ENCODE measurements around the gene RCHY1.
"Not testable (repeated sequence)": the region's sequence is repeated elsewhere in the genome, so short reads cannot be mapped to it uniquely, and the experiment has no call there.

The RCHY1 gene

GRCh38 chr4:75531536-75532143 is 17.4 kb upstream of the RCHY1 start:
- H3K9me3 Mint-ChIP-seq: peaks cover 29% of the 10 kb centered on the region
- ATAC-seq, H3K4me3 Mint-ChIP-seq, DNase-seq, H3K27me3 Mint-ChIP-seq, H3K27ac Mint-ChIP-seq, H3K4me1 Mint-ChIP-seq: not testable (repeated sequence)
- H3K36me3 Mint-ChIP-seq (ENCODE audit: low read depth): peaks cover 71% of the 10 kb centered on the region

- Mint-ChIP-seq H3K9me3 (peaks cover 29% of the 10 kb centered on the region), H3K4me1 (peaks cover 2% of the 10 kb centered on the region), H3K36me3 (ENCODE audit: low read depth) (peaks cover 73% of the 10 kb centered on the region), H3K27ac (no peak overlapping the region), H3K27me3 (no peaks in the 10 kb centered on the region), H3K4me3 (no peak overlapping the region)
- ATAC-seq (no peak), DNase-seq (no peak)
Measured at GRCh38 chr4:75530556-75531322, 16.5 kb upstream of the RCHY1 start.

GRCh38 chr4:75527482-75527881 is 13.3 kb upstream of the RCHY1 start:
- H3K36me3 Mint-ChIP-seq (ENCODE audit: low read depth): peaks cover 71% of the 10 kb centered on the region
- peaks cover 21% of the 10 kb centered on the region for H3K9me3 Mint-ChIP-seq
- H3K27ac Mint-ChIP-seq: no peak overlapping the region

GRCh38 chr4:75525910-75526309 is 11.7 kb upstream of the RCHY1 start:
- DNase-seq (no peak), ATAC-seq (no peak)
- Mint-ChIP-seq H3K9me3 (peaks cover 8% of the 10 kb centered on the region), H3K27ac (no peak overlapping the region), H3K36me3 (ENCODE audit: low read depth) (peaks cover 64% of the 10 kb centered on the region), H3K4me3 (no peak overlapping the region), H3K4me1 (peaks cover 7% of the 10 kb centered on the region), H3K27me3 (no peaks in the 10 kb centered on the region)

More at GRCh38 chr4:75527482-75527881, 13.3 kb upstream of the RCHY1 start:
- DNase-seq: no peak
- H3K4me1 Mint-ChIP-seq: peaks cover 7% of the 10 kb centered on the region
- no peaks in the 10 kb centered on the region for H3K27me3 Mint-ChIP-seq
- no peak overlapping the region for H3K4me3 Mint-ChIP-seq
- no peak for ATAC-seq

DNA sequence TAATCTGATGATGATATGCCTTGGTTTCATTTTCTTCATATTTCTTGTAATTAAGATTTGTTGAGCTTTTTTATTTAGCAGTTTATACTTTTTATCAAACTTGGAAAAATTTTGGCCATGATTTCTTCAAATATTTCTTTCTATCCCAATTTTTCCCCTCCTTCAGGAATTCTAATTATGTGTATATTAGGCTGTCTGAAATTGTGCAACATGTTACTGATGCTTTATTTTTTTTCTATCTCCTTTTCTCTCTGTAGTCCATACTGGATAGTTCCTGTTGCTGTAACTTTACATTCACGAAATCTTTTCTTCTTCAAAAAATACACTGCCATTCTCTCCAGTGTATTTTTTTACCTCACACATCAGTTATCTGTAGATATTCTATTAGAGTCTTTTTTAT is 10.9 kb upstream of the RCHY1 start:
- peaks cover 63% of the 10 kb centered on the region for H3K36me3 Mint-ChIP-seq (ENCODE audit: low read depth)
- H3K9me3 Mint-ChIP-seq: peaks cover 1% of the 10 kb centered on the region
- no peak overlapping the region for H3K27ac Mint-ChIP-seq
- no peak for DNase-seq
- peaks cover 11% of the 10 kb centered on the region for H3K4me1 Mint-ChIP-seq
- H3K27me3 Mint-ChIP-seq: no peaks in the 10 kb centered on the region
- no peak overlapping the region for H3K4me3 Mint-ChIP-seq
- ATAC-seq: no peak

- not testable (repeated sequence) for H3K4me3 Mint-ChIP-seq, H3K27ac Mint-ChIP-seq, DNase-seq, H3K9me3 Mint-ChIP-seq, ATAC-seq, H3K27me3 Mint-ChIP-seq
- H3K4me1 Mint-ChIP-seq: peaks cover 33% of the 10 kb centered on the region
- peaks cover 51% of the 10 kb centered on the region for H3K36me3 Mint-ChIP-seq (ENCODE audit: low read depth)
Measured at GRCh38 chr4:75519452-75519851, 5.2 kb upstream of the RCHY1 start.

DNA sequence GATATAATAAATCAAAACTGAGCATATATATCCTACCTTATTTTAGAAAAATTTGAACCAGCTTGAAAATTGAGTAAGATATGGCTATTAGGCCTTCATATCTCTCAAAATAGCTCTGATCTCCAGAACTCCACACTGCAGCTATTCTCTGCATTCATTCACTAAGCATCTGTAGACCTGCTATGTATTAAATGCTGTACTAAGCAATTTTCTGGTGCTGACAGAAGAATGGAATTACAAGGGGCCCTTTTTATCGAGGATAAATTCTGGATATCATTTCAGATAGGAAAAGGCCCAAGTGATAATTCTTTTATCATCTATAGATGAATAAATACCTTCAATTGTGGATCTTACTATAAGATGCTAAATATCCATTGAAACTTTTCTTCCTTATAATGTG is 1.9 kb upstream of the RCHY1 start:
- Mint-ChIP-seq H3K4me3 (no peak overlapping the region), H3K27me3 (no peaks in the 10 kb centered on the region), H3K9me3 (no peaks in the 10 kb centered on the region), H3K36me3 (ENCODE audit: low read depth) (peaks cover 34% of the 10 kb centered on the region), H3K4me1 (peaks cover 33% of the 10 kb centered on the region), H3K27ac (no peak overlapping the region)
- ATAC-seq: no peak
- no peak for DNase-seq

GRCh38 chr4:75514949-75515612 is 878 bp upstream of the RCHY1 start:
- Mint-ChIP-seq H3K4me3 (no peak overlapping the region), H3K27ac (peak overlapping the region; percentile 95), H3K36me3 (ENCODE audit: low read depth) (peaks cover 32% of the 10 kb centered on the region), H3K4me1 (peaks cover 38% of the 10 kb centered on the region), H3K9me3 (peaks cover 1% of the 10 kb centered on the region), H3K27me3 (no peaks in the 10 kb centered on the region)
- DNase-seq (peak; percentile 3), ATAC-seq (no peak)

DNA sequence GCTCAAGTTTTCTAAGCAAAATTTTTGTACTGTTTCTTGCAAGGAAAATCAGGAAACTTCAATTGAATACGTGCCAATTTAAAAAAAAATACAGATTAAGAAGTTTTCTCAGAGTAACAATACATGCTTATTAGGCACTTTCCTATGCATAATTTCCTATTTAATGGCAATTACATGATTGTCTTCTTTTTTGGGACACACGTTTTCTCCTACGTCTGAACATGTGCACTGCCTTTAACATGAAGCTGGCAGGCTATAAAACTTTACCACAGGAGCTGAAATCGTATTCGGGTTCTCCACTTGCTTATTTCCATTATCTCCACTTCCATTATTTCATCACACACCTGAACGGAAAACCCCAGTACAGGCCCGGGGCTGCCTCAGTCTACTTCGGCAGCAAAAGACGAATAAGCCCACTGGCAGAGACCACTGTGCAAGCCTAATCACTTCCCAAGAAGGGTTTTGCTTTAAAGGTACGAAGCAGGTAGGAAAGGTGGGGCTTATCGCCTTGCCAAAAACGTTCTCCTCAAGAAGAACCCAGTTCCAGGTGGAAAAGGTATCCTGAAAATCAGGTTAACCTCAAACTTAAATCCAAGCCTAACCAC is 575 bp downstream of the RCHY1 start:
- H3K27me3 Mint-ChIP-seq: no peaks in the 10 kb centered on the region
- DNase-seq (no peak), ATAC-seq (no peak)
- H3K4me1 Mint-ChIP-seq: peaks cover 46% of the 10 kb centered on the region
- H3K9me3 Mint-ChIP-seq: peaks cover 7% of the 10 kb centered on the region
- H3K27ac Mint-ChIP-seq: peak overlapping the region; percentile 95
- H3K36me3 Mint-ChIP-seq (ENCODE audit: low read depth): peaks cover 33% of the 10 kb centered on the region
- H3K4me3 Mint-ChIP-seq: no peak overlapping the region

- Mint-ChIP-seq H3K27ac (peak overlapping the region; percentile 74), H3K4me1 (peaks cover 42% of the 10 kb centered on the region), H3K36me3 (ENCODE audit: low read depth) (peaks cover 27% of the 10 kb centered on the region), H3K9me3 (peaks cover 7% of the 10 kb centered on the region), H3K4me3 (no peak overlapping the region), H3K27me3 (no peaks in the 10 kb centered on the region)
- peak; percentile 5 for DNase-seq
- ATAC-seq: no peak
Measured at GRCh38 chr4:75512386-75513211, 1.6 kb downstream of the RCHY1 start.

DNA sequence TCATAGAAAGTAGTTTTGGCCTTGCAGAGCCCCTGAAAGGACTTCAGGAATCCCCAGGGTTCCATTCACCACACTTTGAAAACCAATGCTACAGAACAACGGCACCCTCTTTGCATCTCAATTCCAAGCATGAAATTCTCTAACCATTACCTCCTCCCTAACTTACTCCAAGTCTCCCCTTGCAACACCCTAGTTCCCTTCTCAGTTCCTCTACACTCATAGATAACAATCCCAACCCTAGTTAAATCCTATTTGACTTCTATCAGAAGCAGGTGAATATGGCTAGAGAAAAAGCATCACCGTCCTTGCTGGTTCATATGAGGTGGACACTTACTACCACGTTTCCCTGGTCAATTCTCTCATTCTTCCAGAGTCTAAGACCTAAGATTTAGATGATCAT is 2.4 kb downstream of the RCHY1 start:
- DNase-seq (no peak), ATAC-seq (no peak)
- H3K9me3 Mint-ChIP-seq: peaks cover 7% of the 10 kb centered on the region
- peaks cover 26% of the 10 kb centered on the region for H3K36me3 Mint-ChIP-seq (ENCODE audit: low read depth)
- no peak overlapping the region for H3K27ac Mint-ChIP-seq
- no peak overlapping the region for H3K4me3 Mint-ChIP-seq
- H3K4me1 Mint-ChIP-seq: peaks cover 37% of the 10 kb centered on the region
- H3K27me3 Mint-ChIP-seq: no peaks in the 10 kb centered on the region

GRCh38 chr4:75509592-75509991 is 4.6 kb downstream of the RCHY1 start:
- peaks cover 26% of the 10 kb centered on the region for H3K4me1 Mint-ChIP-seq
- H3K27me3 Mint-ChIP-seq, ATAC-seq, H3K27ac Mint-ChIP-seq, DNase-seq, H3K9me3 Mint-ChIP-seq: not testable (repeated sequence)
- H3K36me3 Mint-ChIP-seq (ENCODE audit: low read depth): peaks cover 43% of the 10 kb centered on the region
- H3K4me3 Mint-ChIP-seq: peak overlapping the region; percentile 32

GRCh38 chr4:75505630-75506029 is 8.6 kb downstream of the RCHY1 start:
- no peak overlapping the region for H3K27ac Mint-ChIP-seq
- H3K36me3 Mint-ChIP-seq (ENCODE audit: low read depth): peaks cover 59% of the 10 kb centered on the region
- no peaks in the 10 kb centered on the region for H3K27me3 Mint-ChIP-seq
- H3K4me3 Mint-ChIP-seq: no peak overlapping the region
- ATAC-seq (no peak), DNase-seq (no peak)
- H3K9me3 Mint-ChIP-seq: peaks cover 7% of the 10 kb centered on the region
- H3K4me1 Mint-ChIP-seq: peaks cover 21% of the 10 kb centered on the region

DNA sequence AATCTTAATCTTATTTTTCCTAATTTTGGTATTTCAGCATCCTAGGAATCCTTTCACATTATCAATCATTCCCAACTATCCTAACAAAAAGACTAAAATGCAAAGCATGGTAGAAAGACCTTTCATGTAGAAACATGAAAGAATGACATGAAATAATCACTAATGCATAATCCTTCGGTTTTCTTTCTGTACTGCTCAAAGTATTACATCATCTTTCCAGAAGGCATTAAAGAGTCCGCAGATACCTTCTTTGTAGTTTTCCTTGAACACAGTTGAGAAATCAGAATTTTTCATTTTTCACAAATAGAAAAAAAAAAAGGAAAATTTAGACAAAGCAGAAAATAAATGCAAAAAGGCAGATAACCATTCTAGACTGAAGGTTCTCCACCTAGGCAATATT is 11.5 kb downstream of the RCHY1 start:
- Mint-ChIP-seq H3K27me3 (no peaks in the 10 kb centered on the region), H3K9me3 (no peaks in the 10 kb centered on the region), H3K4me1 (peaks cover 12% of the 10 kb centered on the region), H3K36me3 (ENCODE audit: low read depth) (peaks cover 68% of the 10 kb centered on the region), H3K4me3 (no peak overlapping the region), H3K27ac (no peak overlapping the region)
- ATAC-seq: no peak
- no peak for DNase-seq

All from activated naive CD8-positive, alpha-beta T cell treated with anti-CD3 and anti-CD28 coated beads, Interleukin-2, amount 50 U/mL, for 24 hours (primary cell).